OCI-LY1 (cell line): Measurements from ENCODE around the gene TCF25.
"Not testable (repeated sequence)": the region's sequence is repeated elsewhere in the genome, so short reads cannot be mapped to it uniquely, and the experiment has no call there.

Source experiments
- H2AFZ ChIP-seq: fragments of 200-600 bp; sonication (generic), shearing (Covaris generic); 2 replicates; pipeline ENCODE4 v1.6.0; 2014; ENCODE audit warnings: antibody characterized with exemption, mild to moderate bottlenecking, low read length
- H3F3A ChIP-seq: fragments of 200-600 bp; sonication (generic), shearing (Covaris generic); 2 replicates; pipeline ENCODE4 v1.6.0; 2014; ENCODE audit warnings: mild to moderate bottlenecking, antibody characterized with exemption, low read length, moderate library complexity; ENCODE audit not compliant: insufficient read depth
- H3K27ac ChIP-seq: fragments of 200-600 bp; sonication (generic); 2 replicates; pipeline ENCODE4 v1.5.1; 2014; ENCODE audit warnings: low read length, mixed run types, mild to moderate bottlenecking, low read depth; ENCODE audit not compliant: poor library complexity, severe bottlenecking
- H3K27me3 ChIP-seq: fragments of 200-600 bp; sonication (generic); 2 replicates; pipeline ENCODE4 v1.6.0; 2014; ENCODE audit warnings: antibody characterized with exemption, mild to moderate bottlenecking, low read length, moderate library complexity; ENCODE audit not compliant: insufficient read depth
- H3K36me3 ChIP-seq: fragments of 200-600 bp; sonication (generic); 2 replicates; pipeline ENCODE4 v1.6.1; 2014; ENCODE audit warnings: mild to moderate bottlenecking, antibody characterized with exemption, low read length, moderate library complexity, mixed read lengths; ENCODE audit not compliant: insufficient read depth
- H3K4me1 ChIP-seq: fragments of 200-600 bp; sonication (generic); 2 replicates; pipeline ENCODE4 v1.5.1; 2014; ENCODE audit warnings: mild to moderate bottlenecking, low read length, moderate library complexity; ENCODE audit not compliant: insufficient read depth, severe bottlenecking
- H3K4me2 ChIP-seq: fragments of 200-600 bp; sonication (generic), shearing (Covaris generic); 2 replicates; pipeline ENCODE4 v1.6.1; 2014; ENCODE audit warnings: low read length
- H3K4me3 ChIP-seq: fragments of 200-600 bp; sonication (generic); 2 replicates; pipeline ENCODE4 v1.5.1; 2014; ENCODE audit warnings: low read length, low read depth, mild to moderate bottlenecking, mixed read lengths; ENCODE audit not compliant: poor library complexity, severe bottlenecking
- H3K79me2 ChIP-seq: fragments of 200-600 bp; shearing (Covaris generic); 2 replicates; pipeline ENCODE4 v1.6.1; 2016; ENCODE audit warnings: mixed run types, low read length, mixed read lengths; ENCODE audit not compliant: insufficient read depth
- H3K9ac ChIP-seq: fragments of 200-600 bp; sonication (generic), shearing (Covaris generic); 2 replicates; pipeline ENCODE4 v1.6.1; 2014; ENCODE audit warnings: mild to moderate bottlenecking, low read length, mixed read lengths
- H3K9me2 ChIP-seq: fragments of 200-600 bp; sonication (generic), shearing (Covaris generic); 2 replicates; pipeline ENCODE4 v1.6.1; 2014; ENCODE audit warnings: low read depth, mild to moderate bottlenecking, low read length, mixed read lengths
- H3K9me3 ChIP-seq: fragments of 200-600 bp; shearing (Covaris generic); 2 replicates; pipeline ENCODE4 v1.6.1; 2014; ENCODE audit warnings: low read length, mixed read lengths
- H4K20me1 ChIP-seq: fragments of 200-600 bp; sonication (generic), shearing (Covaris generic); 2 replicates; pipeline ENCODE4 v1.6.0; 2016; ENCODE audit warnings: mild to moderate bottlenecking, low read length; ENCODE audit not compliant: insufficient read depth
- EZH2 ChIP-seq: fragments of 200-600 bp; sonication (generic), shearing (Covaris generic); IDR thresholded peaks from 2 replicates; pipeline ENCODE4 v1.8.0; 2017; ENCODE audit warnings: borderline replicate concordance, mixed run types, mild to moderate bottlenecking, antibody characterized with exemption, low read length, moderate library complexity, mixed read lengths
- TF ChIP-seq, protein P1 (sequence below): fragments of 200-600 bp; sonication (generic), shearing (Covaris generic); IDR thresholded peaks from 2 replicates; pipeline ENCODE4 v1.5.1; 2017; ENCODE audit warnings: mild to moderate bottlenecking, antibody characterized with exemption, low read length, moderate library complexity, mixed read lengths

The TCF25 gene

DNA sequence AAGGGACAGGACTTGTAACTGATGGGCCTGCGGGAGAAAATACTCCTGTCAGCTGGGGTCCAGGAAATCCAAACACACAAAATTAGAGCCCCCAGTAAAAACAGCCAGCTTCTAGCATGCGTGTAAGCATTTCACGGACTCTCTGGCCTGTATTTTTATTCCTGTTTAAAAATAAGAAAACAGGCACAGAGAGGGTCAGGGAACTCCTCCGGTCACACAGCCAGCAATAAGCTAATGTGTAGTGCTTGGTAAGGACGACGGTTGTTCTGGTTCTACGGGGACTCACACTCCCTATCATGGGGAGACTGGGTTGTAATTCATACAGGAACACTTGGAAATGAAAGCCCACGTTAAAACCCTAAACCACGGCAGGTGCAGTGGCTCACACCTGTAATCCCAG is 1.5 kb upstream of the TCF25 start:
- no peak overlapping the region for H3K4me3 ChIP-seq
- no peak for TF ChIP-seq EZH2
- TF ChIP-seq, protein P1, sequence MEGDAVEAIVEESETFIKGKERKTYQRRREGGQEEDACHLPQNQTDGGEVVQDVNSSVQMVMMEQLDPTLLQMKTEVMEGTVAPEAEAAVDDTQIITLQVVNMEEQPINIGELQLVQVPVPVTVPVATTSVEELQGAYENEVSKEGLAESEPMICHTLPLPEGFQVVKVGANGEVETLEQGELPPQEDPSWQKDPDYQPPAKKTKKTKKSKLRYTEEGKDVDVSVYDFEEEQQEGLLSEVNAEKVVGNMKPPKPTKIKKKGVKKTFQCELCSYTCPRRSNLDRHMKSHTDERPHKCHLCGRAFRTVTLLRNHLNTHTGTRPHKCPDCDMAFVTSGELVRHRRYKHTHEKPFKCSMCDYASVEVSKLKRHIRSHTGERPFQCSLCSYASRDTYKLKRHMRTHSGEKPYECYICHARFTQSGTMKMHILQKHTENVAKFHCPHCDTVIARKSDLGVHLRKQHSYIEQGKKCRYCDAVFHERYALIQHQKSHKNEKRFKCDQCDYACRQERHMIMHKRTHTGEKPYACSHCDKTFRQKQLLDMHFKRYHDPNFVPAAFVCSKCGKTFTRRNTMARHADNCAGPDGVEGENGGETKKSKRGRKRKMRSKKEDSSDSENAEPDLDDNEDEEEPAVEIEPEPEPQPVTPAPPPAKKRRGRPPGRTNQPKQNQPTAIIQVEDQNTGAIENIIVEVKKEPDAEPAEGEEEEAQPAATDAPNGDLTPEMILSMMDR = no peak
- H3K9me3 ChIP-seq = peaks cover 16% of the 10 kb centered on the region
- H3K4me2 ChIP-seq = no peak overlapping the region
- no peaks in the 10 kb centered on the region for H3K27me3 ChIP-seq
- H3K9me2 ChIP-seq = no peaks in the 10 kb centered on the region
- H3F3A ChIP-seq = no peaks in the 10 kb centered on the region
- H3K9ac ChIP-seq = no peak overlapping the region
- peaks cover 17% of the 10 kb centered on the region for H3K4me1 ChIP-seq
- no peak overlapping the region for H2AFZ ChIP-seq
- peaks cover 17% of the 10 kb centered on the region for H3K79me2 ChIP-seq
- H3K27ac ChIP-seq = no peak overlapping the region
- H3K36me3 ChIP-seq = peaks cover 25% of the 10 kb centered on the region
- H4K20me1 ChIP-seq = no peaks in the 10 kb centered on the region

DNA sequence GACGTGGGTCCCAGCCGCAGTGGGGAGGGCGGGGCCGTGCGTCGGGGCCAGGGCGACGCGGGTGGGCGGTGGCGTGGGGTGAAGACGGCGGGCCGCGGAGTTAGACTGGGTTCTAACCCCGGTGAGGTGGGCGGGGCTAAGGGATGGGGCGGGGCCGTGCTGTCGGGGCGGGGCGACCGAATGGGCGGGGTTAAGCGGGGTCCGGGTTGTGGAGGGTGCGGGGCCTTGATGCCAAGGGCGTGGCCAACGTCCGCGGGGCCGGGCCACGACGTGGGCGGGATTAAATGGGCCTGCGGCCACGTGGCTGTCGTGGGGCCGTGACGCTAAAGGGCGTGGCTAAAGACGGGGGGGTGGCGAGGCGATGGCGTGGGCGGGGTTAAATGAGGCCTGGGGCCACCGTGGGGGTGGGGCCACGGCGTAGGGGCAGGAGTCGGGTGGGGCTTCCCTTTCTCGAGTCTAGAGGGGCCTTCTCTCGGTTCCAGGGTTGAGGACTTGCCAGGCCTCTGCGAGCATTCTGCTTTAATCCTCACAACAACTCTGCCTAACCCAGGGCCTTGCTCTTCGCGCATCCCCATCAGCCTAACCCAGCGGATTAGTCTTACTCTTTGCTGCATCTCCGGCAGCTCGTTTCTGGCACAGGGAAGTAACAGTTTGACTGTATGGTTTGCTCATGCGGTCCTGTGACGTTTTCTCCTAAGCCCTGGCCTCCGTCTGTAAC is 739 bp downstream of the TCF25 start:
- Histone ChIP-seq H3F3A (no peaks in the 10 kb centered on the region), H3K4me2 (peak overlapping the region; percentile 66), H4K20me1 (no peaks in the 10 kb centered on the region), H3K27me3 (no peaks in the 10 kb centered on the region), H3K9me3 (peaks cover 12% of the 10 kb centered on the region), H3K4me3 (peak overlapping the region; percentile 76), H3K79me2 (peaks cover 29% of the 10 kb centered on the region), H3K27ac (peak overlapping the region; percentile 87), H3K4me1 (peaks cover 17% of the 10 kb centered on the region), H3K9ac (peak overlapping the region; percentile 82), H3K9me2 (no peaks in the 10 kb centered on the region), H2AFZ (no peak overlapping the region), H3K36me3 (peaks cover 47% of the 10 kb centered on the region)
- TF ChIP-seq EZH2 = no peak
- TF ChIP-seq, protein P1 = no peak

DNA sequence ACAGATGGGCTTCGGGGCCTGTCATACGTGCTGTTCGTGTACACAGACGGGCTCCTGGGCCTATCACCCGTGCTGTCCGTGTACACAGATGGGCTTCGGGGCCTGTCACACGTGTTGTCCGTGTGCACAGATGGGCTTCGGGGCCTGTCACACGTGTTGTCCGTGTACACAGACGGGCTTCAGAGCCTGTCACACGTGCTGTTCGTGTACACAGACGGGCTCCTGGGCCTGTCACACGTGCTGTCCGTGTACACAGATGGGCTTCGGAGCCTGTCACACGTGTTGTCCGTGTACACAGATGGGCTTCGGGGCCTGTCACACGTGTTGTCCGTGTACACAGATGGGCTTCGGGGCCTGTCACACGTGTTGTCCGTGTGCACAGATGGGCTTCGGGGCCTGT is 5.7 kb downstream of the TCF25 start:
- not testable (repeated sequence) for H3K27me3 ChIP-seq, H3K9me2 ChIP-seq, H3K4me3 ChIP-seq, H4K20me1 ChIP-seq, H3K4me1 ChIP-seq, H2AFZ ChIP-seq, H3K27ac ChIP-seq, H3K9ac ChIP-seq, H3K4me2 ChIP-seq, H3F3A ChIP-seq
- Histone ChIP-seq H3K36me3 (peaks cover 94% of the 10 kb centered on the region), H3K79me2 (peaks cover 35% of the 10 kb centered on the region), H3K9me3 (peaks cover 12% of the 10 kb centered on the region)
